Skin of body (tissue), 2 donors: ENCODE data around the gene ASPHD1. TPM values are rescaled to one million over a fixed set of nuclear protein-coding genes. Genes with fewer than 3 reads are reported as not detected.

Experiments used
- DNase-seq: peaks from one replicate; lab custom pipeline; 2025; lab: John Stamatoyannopoulos, UW
- total RNA-seq: library from RNA; depleted of rRNA; stranded (reverse); fragments of >200 nt; gene quantifications from one replicate; pipeline ENCODE4 v1.2.3, GENCODE V29; 2014

ASPHD1 gene
- total RNA-seq, 1 donor from 2014 or later = 0.39 TPM

DNA sequence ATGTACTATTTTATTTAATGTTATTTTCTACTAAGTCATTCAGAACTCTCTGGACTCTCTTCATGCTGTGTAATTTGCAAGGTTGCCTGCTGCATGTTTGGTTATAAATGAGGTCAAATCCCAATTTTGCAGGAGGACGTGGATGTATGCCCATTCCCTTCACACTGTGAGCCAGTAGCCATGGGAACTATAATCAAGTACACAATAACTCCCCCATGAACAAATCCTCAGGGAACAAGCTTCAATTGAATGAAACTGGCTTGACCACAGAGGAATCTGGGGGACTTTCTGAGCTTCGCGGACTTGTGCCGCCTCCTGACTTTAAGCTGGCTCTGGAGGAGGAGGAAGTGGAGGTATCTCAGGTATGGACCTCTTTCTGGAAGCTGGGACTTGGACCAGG, 40.4 kb downstream of the ASPHD1 start:
- DNase-seq = no peak

DNA sequence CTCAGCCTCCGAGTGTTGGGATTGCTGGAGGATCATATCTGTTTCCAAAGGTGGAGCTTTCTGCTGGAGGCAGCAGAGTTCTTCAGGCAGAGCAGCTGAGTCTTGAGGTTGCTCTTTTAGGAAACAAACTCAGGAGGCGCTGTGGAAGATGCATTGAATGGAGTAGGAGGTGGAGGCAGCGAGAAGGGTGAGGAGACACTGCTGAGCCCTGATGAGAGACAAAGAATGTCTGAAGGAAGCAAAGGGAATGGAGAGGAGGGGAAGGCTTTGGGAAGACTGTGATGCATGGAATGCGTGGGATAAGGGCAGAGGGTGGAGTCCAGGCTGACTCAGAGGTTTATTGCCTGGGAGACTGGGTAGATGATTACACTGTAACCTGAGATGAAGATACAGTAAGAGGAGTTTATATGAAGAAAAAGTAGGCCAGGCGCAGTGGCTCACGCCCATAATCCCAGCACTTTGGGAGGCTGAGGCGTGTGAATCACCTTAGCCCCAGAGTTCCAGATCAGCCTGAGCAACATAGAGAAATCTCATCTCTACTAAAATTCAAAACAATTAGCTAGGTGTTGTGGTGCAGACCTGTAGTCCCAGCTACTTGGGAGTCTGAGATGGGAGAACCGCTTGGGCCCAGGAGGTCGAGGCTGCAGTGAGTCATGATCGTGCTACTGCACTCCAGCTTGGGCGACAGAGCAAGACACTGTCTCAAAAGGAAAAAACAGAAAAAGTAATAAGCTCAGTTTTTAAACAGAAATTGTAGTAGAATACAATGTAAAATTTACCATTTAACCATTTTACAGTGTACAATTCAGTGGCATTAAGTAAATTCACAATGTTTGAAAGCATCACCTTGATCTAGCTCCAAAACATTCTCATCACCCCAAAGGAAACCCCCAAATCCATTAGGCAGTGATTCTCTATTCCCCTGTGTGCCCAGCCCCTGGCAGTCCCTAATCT, 43.8 kb downstream of the ASPHD1 start:
- DNase-seq = peak; percentile 30

DNA sequence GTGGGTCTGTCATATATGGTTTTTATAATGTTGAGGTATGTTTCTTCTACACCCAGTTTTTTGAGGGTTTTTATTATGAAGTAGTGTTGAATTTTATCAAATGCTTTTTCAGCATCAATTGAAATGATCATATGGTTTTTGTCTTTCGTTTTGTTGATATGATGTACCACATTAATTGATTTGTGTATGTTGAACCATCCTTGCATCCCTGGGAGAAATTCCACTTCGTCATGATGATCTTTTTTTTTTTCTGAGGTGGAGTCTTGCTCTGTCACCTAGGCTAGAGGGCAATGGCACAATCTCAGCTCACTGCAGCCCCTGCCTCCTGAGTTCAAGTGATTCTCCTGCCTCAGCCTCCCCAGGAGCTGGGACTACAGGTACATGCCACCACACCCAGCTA, 47.6 kb downstream of the ASPHD1 start:
- no peak for DNase-seq

DNA sequence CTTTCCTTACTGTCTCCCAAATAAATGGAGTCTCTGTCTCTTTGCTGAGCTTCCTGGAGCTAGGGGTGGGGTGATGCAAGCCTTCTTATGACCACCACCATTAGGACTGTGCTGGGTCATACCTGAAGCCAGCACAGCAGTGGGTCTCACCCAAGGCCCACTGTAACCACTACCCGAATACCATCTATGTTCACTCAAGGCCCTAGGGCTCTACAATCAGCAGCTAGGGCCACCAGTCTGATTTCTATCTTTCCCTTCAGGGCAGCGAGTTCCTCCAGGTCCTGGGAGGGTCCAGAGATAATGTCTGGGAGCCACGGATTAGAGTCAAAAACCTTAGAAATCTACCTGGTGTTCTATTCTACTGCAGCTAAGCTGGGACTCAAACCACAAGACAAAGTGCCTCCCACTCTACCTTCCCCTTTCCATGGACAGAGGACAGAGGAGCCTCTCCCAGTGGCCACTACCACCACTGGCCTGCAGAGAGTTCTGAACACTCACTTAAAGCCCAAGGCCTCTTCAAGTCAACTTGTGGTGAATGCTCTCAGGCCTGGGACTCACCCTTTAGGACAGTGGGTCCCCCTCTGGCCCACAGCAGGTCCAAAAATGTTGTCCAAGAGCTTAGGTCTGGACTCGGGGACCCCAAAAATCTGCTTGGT, 50.6 kb downstream of the ASPHD1 start:
- no peak for DNase-seq

DNA sequence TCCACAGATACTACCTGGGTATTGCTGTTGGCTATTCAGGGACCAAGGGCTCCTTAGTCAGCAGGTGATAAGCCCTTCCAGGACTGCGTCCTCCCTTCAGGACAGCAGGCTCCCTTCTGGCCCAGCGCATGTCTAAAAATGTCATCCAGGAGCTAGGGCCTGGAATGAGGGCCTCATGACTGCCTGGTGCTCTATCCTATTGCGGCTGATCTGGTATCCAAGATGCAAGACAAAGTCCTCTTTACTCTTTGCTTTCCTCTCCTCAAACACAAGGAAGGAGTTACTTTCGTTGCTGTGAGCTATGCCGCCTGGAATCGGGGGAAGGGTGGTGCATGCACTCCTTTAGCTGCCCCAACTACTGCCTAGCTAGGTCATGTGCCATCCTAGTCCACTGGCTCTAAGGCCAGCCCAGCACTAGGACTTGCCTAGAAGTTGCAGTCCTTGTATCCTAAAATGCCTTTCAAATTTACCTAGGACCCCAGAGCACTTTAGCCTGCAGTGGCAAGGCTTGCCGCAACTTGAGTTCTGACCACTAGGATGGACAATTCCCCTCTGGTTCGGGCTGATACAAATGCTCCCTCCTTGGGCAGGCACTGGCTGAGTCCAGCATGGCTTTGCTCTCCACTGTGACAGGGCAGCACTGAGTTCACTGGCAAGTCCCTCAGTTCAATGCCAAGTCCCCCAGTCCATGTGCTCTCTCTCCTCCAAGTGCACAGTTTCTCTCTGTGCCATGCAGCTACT, 51.5 kb downstream of the ASPHD1 start:
- no peak for DNase-seq

Other genes with a start within 250 kb of the ASPHD1 start
- 2.8 TPM for gene SPN, start 237.2 kb upstream of the ASPHD1 start, total RNA-seq
- 16.1 TPM for gene QPRT, start 221.3 kb upstream of the ASPHD1 start, total RNA-seq
- 0.99 TPM for gene C16orf54, start 154.5 kb upstream of the ASPHD1 start, total RNA-seq
- not detected for gene ZG16, start 122.2 kb upstream of the ASPHD1 start, total RNA-seq
- 40.7 TPM for gene KIF22, start 109.7 kb upstream of the ASPHD1 start, total RNA-seq
- 93.1 TPM for gene MAZ, start 94.0 kb upstream of the ASPHD1 start, total RNA-seq
- gene PRRT2, start 88.3 kb upstream of the ASPHD1 start, total RNA-seq = 3.6 TPM
- 19.3 TPM for gene PAGR1, start 84.3 kb upstream of the ASPHD1 start, total RNA-seq
- gene MVP, start 80.0 kb upstream of the ASPHD1 start, total RNA-seq = 24.9 TPM
- gene CDIPT, start 37.3 kb upstream of the ASPHD1 start, total RNA-seq = 31.1 TPM
- 2.9 TPM for gene SEZ6L2, start 938 bp upstream of the ASPHD1 start, total RNA-seq
- gene KCTD13, start 25.7 kb downstream of the ASPHD1 start, total RNA-seq = 6.9 TPM
- 30.3 TPM for gene TMEM219, start 61.6 kb downstream of the ASPHD1 start, total RNA-seq
- 24.5 TPM for gene TAOK2, start 73.4 kb downstream of the ASPHD1 start, total RNA-seq
- gene HIRIP3, start 95.1 kb downstream of the ASPHD1 start, total RNA-seq = 11.4 TPM
- 22.3 TPM for gene INO80E, start 95.8 kb downstream of the ASPHD1 start, total RNA-seq
- 1.5 TPM for gene DOC2A, start 110.5 kb downstream of the ASPHD1 start, total RNA-seq
- not detected for gene C16orf92, start 122.7 kb downstream of the ASPHD1 start, total RNA-seq
- not detected for gene TLCD3B, start 130.8 kb downstream of the ASPHD1 start, total RNA-seq
- gene ALDOA, start 165.3 kb downstream of the ASPHD1 start, total RNA-seq = 345 TPM
- 53.1 TPM for gene PPP4C, start 175.5 kb downstream of the ASPHD1 start, total RNA-seq
- gene TBX6, start 191.4 kb downstream of the ASPHD1 start, total RNA-seq = 0.20 TPM
- 22.4 TPM for gene YPEL3, start 195.7 kb downstream of the ASPHD1 start, total RNA-seq
- gene GDPD3, start 213.0 kb downstream of the ASPHD1 start, total RNA-seq = 4.6 TPM
- 13.3 TPM for gene MAPK3, start 222.7 kb downstream of the ASPHD1 start, total RNA-seq